HCT116 (cell line): ENCODE measurements around the gene CA10. TPM values are rescaled to one million over a fixed set of nuclear protein-coding genes. Genes with fewer than 3 reads are reported as not detected.

Experiments
- ATAC-seq: fragments of 200-7000 bp; cut with Tn5 transposase; 2 replicates; pipeline ENCODE4 v1.9.1; 2020; ENCODE audit warnings: mild to moderate bottlenecking, moderate library complexity
- BruUV-seq: library from RNA; stranded (reverse); fragments of 400-500 nt; replicated peaks from 2 replicates; lab custom pipeline; 2021; lab: Mats Ljungman, UMichigan
- CTCF ChIA-PET: fragments of 300-600 bp; sonication (Branson Sonifier 250); formaldehyde crosslinking; loops from one replicate; lab custom pipeline; 2021; ENCODE audit warnings: antibody characterized with exemption; lab: Charles Lee
- POLR2A ChIA-PET: fragments of 300-600, 350-600 bp; sonication (Branson Sonifier 250); formaldehyde crosslinking; loops from one replicate; lab custom pipeline; 2021; ENCODE audit warnings: antibody characterized with exemption; lab: Charles Lee
- RAD21 ChIA-PET, 2 experiments: fragments of 300-600 bp; sonication (Branson Sonifier 250); formaldehyde crosslinking; loops; one replicate each; lab custom pipeline; 2023; ENCODE audit warnings: low total read pairs in 2 of 2; ENCODE audit not compliant: uncharacterized antibody in 2 of 2, unreplicated experiment in 2 of 2, low non-redundant PET in 1 of 2; lab: Charles Lee
- DNase-seq: peaks from one replicate; pipeline ENCODE4 v3.0.0-alpha.2; 2010; ENCODE audit warnings: low read depth, low spot score
- H2AFZ ChIP-seq: fragments of 200-600 bp; shearing (Covaris generic), sonication (generic); 2 replicates; pipeline ENCODE4 v1.6.1; 2017; ENCODE audit warnings: low read depth, mixed run types, mixed read lengths, antibody characterized with exemption, low read length; ENCODE audit not compliant: poor library complexity, severe bottlenecking
- H3K27ac ChIP-seq: 2 replicates; pipeline ENCODE4 v1.5.1; 2012; ENCODE audit warnings: low read depth, low read length
- H3K27me3 ChIP-seq: fragments of 200-600 bp; sonication (generic); 2 replicates; pipeline ENCODE4 v1.6.1; 2016; ENCODE audit warnings: mixed run types, low read length, mixed read lengths; ENCODE audit not compliant: insufficient read depth
- H3K36me3 ChIP-seq, 2 experiments: fragments of 200-500 bp in 1 of 2; fragments of 200-600 bp in 1 of 2; sonication (Bioruptor generic) in 1 of 2; sonication (generic) in 1 of 2; 2 replicates each; pipeline versions ENCODE4 v1.5.1 to v1.6.1; 2014 to 2016; ENCODE audit warnings: low read length in 2 of 2, inconsistent platforms in 1 of 2, mixed read lengths in 1 of 2, mixed run types in 1 of 2; ENCODE audit not compliant: insufficient read depth in 2 of 2, control insufficient read depth in 1 of 2
- H3K4me1 ChIP-seq, 2 experiments: fragments of 200-600 bp in 1 of 2; sonication (generic) in 1 of 2; 2 replicates each; pipeline versions ENCODE4 v1.5.1 to v1.6.1; 2012 to 2017; ENCODE audit warnings: low read length in 2 of 2, inconsistent platforms in 1 of 2, mild to moderate bottlenecking in 1 of 2, mixed read lengths in 1 of 2, mixed run types in 1 of 2, moderate library complexity in 1 of 2; ENCODE audit not compliant: insufficient read depth in 2 of 2, control insufficient read depth in 1 of 2
- H3K4me2 ChIP-seq: fragments of 200-600 bp; sonication (generic); 2 replicates; pipeline ENCODE4 v1.6.1; 2017; ENCODE audit warnings: mixed run types, low read length, mixed read lengths
- H3K4me3 ChIP-seq, 2 experiments: fragments of 200-600 bp in 1 of 2; sonication (generic) in 1 of 2; replicated peaks in 1 of 2; 2 replicates each; pipeline ENCODE4 v1.5.1; 2011 to 2016; ENCODE audit warnings: low read length in 2 of 2, control low read depth in 1 of 2, low read depth in 1 of 2, mild to moderate bottlenecking in 1 of 2, mixed read lengths in 1 of 2, mixed run types in 1 of 2
- H3K79me2 ChIP-seq: fragments of 200-600 bp; sonication (generic); 2 replicates; pipeline ENCODE4 v1.6.1; 2017; ENCODE audit warnings: mild to moderate bottlenecking, mixed run types, low read length, moderate library complexity, mixed read lengths; ENCODE audit not compliant: insufficient read depth
- H3K9ac ChIP-seq: fragments of 200-600 bp; sonication (generic); 2 replicates; pipeline ENCODE4 v1.6.1; 2016; ENCODE audit warnings: low read length, mixed read lengths
- H3K9me2 ChIP-seq: fragments of 200-600 bp; sonication (generic), shearing (Covaris generic); 2 replicates; pipeline ENCODE4 v1.6.1; 2017; ENCODE audit warnings: mixed run types, mild to moderate bottlenecking, moderate library complexity; ENCODE audit not compliant: insufficient read depth
- H3K9me3 ChIP-seq, 2 experiments: fragments of 200-500 bp in 1 of 2; fragments of 200-600 bp in 1 of 2; sonication (Bioruptor generic) in 1 of 2; sonication (generic) in 1 of 2; 2 replicates each; pipeline ENCODE4 v1.6.1; 2014 to 2017; ENCODE audit warnings: low read length in 2 of 2, mixed read lengths in 2 of 2, inconsistent platforms in 1 of 2, low read depth in 1 of 2, mild to moderate bottlenecking in 1 of 2, mixed run types in 1 of 2, moderate library complexity in 1 of 2; ENCODE audit not compliant: control insufficient read depth in 1 of 2, insufficient read depth in 1 of 2
- H4K20me1 ChIP-seq: fragments of 200-600 bp; sonication (generic), shearing (Covaris generic); 2 replicates; pipeline ENCODE4 v1.6.1; 2017; ENCODE audit warnings: mixed run types, mild to moderate bottlenecking, moderate library complexity; ENCODE audit not compliant: insufficient read depth
- CEBPB ChIP-seq: IDR thresholded peaks from 2 replicates; pipeline ENCODE4 v1.6.1; 2012; ENCODE audit warnings: low read depth
- EGR1 ChIP-seq: IDR thresholded peaks from 2 replicates; pipeline ENCODE4 v1.6.1; 2012; ENCODE audit warnings: low read depth
- ELF1 ChIP-seq: IDR thresholded peaks from 2 replicates; pipeline ENCODE4 v1.6.1; 2012; ENCODE audit warnings: low read depth, borderline replicate concordance
- EZH2 ChIP-seq: fragments of 200-600 bp; sonication (generic); IDR thresholded peaks from 2 replicates; pipeline ENCODE4 v1.6.1; 2017; ENCODE audit warnings: antibody characterized with exemption, mixed run types
- EZH2phosphoT487 ChIP-seq: fragments of 200-600 bp; IDR thresholded peaks from 2 replicates; pipeline ENCODE4 v1.6.1; 2018; ENCODE audit warnings: antibody characterized with exemption, borderline replicate concordance
- JUND ChIP-seq: IDR thresholded peaks from 2 replicates; pipeline ENCODE4 v1.6.1; 2012
- SIN3A ChIP-seq: IDR thresholded peaks from 2 replicates; pipeline ENCODE4 v1.6.1; 2012; ENCODE audit warnings: low read depth
- SP1 ChIP-seq: IDR thresholded peaks from 2 replicates; pipeline ENCODE4 v1.6.1; 2012; ENCODE audit warnings: low read depth
- SRF ChIP-seq: IDR thresholded peaks from 2 replicates; pipeline ENCODE4 v1.6.1; 2012; ENCODE audit warnings: low read depth
- YY1 ChIP-seq: IDR thresholded peaks from 2 replicates; pipeline ENCODE4 v1.6.1; 2011; ENCODE audit warnings: low read length, low read depth, moderate library complexity, mild to moderate bottlenecking; ENCODE audit not compliant: insufficient replicate concordance; ENCODE audit errors: extremely low read depth
- ZFX ChIP-seq: fragments of 450-650 bp; IDR thresholded peaks from 2 replicates; pipeline ENCODE4 v1.6.1; 2017
- ZNF274 ChIP-seq: fragments of 200-500 bp; sonication (Bioruptor generic); IDR thresholded peaks from 2 replicates; pipeline ENCODE4 v1.6.1; 2014; ENCODE audit warnings: mild to moderate bottlenecking, low read depth, low read length, inconsistent platforms
- intact Hi-C: fragments of 100-400 bp; cut with micrococcal nuclease; formaldehyde crosslinking; loops from 2 replicates; pipeline ENCODE4 v1.10.0; 2022
- total RNA-seq: library from RNA; stranded (reverse); gene quantifications from one replicate; pipeline ENCODE4 v1.2.1, GENCODE V29; 2021; ENCODE audit not compliant: unreplicated experiment
- TF ChIP-seq, protein P1 (sequence below): IDR thresholded peaks from 2 replicates; pipeline ENCODE4 v1.6.1; 2012
- TF ChIP-seq, protein P2 (sequence below): IDR thresholded peaks from 2 replicates; pipeline ENCODE4 v1.6.1; 2012; ENCODE audit warnings: low read depth

CA10 gene
- total RNA-seq, 1 experiment from 2014 or later, result not detected

DNA sequence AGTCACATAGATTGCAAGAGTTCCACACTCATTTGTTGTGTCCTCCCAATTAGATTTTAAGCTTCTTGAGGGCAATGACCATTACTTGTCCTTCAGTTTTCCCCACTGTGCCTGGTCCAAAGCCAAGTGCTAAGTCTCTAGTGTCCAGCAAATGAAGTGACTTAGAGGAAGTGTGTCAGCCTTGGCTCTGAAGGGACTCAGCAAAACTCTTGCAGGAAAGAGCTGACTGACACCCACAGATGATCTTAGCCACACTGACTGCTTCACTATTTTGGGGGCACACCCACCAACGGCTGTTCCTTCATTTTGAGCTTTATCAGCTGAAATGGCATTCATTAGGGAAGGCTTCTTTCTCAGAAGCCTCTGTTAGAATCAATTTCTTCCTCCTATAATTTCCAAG lies 540.0 kb downstream of the CA10 start:
- no TSS peak for BruUV-seq
- ChIA-PET CTCF (interaction anchor here (1.2 kb wide), 1 partner anchor 21 kb away, joined by 3 read pairs; no protein-coding TSS in a partner anchor), POLR2A (no interaction called here), RAD21 (no interaction called here)
- DNase-seq, result no peak
- TF ChIP-seq JUND (no peak), EGR1 (no peak), SP1 (no peak), ZFX (no peak), ELF1 (no peak), EZH2 (no peak), ZNF274 (no peak), CEBPB (no peak), SIN3A (no peak), EZH2phosphoT487 (no peak), YY1 (no peak), SRF (no peak)
- TF ChIP-seq, protein P1, sequence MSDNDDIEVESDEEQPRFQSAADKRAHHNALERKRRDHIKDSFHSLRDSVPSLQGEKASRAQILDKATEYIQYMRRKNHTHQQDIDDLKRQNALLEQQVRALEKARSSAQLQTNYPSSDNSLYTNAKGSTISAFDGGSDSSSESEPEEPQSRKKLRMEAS, result no peak
- TF ChIP-seq, protein P2, sequence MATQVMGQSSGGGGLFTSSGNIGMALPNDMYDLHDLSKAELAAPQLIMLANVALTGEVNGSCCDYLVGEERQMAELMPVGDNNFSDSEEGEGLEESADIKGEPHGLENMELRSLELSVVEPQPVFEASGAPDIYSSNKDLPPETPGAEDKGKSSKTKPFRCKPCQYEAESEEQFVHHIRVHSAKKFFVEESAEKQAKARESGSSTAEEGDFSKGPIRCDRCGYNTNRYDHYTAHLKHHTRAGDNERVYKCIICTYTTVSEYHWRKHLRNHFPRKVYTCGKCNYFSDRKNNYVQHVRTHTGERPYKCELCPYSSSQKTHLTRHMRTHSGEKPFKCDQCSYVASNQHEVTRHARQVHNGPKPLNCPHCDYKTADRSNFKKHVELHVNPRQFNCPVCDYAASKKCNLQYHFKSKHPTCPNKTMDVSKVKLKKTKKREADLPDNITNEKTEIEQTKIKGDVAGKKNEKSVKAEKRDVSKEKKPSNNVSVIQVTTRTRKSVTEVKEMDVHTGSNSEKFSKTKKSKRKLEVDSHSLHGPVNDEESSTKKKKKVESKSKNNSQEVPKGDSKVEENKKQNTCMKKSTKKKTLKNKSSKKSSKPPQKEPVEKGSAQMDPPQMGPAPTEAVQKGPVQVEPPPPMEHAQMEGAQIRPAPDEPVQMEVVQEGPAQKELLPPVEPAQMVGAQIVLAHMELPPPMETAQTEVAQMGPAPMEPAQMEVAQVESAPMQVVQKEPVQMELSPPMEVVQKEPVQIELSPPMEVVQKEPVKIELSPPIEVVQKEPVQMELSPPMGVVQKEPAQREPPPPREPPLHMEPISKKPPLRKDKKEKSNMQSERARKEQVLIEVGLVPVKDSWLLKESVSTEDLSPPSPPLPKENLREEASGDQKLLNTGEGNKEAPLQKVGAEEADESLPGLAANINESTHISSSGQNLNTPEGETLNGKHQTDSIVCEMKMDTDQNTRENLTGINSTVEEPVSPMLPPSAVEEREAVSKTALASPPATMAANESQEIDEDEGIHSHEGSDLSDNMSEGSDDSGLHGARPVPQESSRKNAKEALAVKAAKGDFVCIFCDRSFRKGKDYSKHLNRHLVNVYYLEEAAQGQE, result no peak
- no peak for ATAC-seq
- no peaks in the 10 kb centered on the region for H3K36me3 ChIP-seq
- no peak overlapping the region for H3K4me3 ChIP-seq
- no peaks in the 10 kb centered on the region for H3K9me3 ChIP-seq
- no peaks in the 10 kb centered on the region for H3K9me2 ChIP-seq
- H4K20me1 ChIP-seq, result no peaks in the 10 kb centered on the region
- peaks cover 63% of the 10 kb centered on the region for H3K27me3 ChIP-seq
- H3K9ac ChIP-seq, result no peak overlapping the region
- no peaks in the 10 kb centered on the region for H3K4me1 ChIP-seq
- no peak overlapping the region for H2AFZ ChIP-seq
- H3K79me2 ChIP-seq, result no peaks in the 10 kb centered on the region
- no peak overlapping the region for H3K27ac ChIP-seq
- intact Hi-C loops, result no loop called here
- H3K4me2 ChIP-seq, result no peak overlapping the region
